GM12878 (cell line): ENCODE data around the gene MCUB. TPM values are rescaled to one million over a fixed set of nuclear protein-coding genes. Genes with fewer than 3 reads are reported as not detected.

Source experiments
- ATAC-seq: fragments of 200-7000 bp; cut with Tn5 transposase; 3 replicates; pipeline ENCODE4 v1.9.1; 2020; ENCODE audit warnings: mild to moderate bottlenecking, moderate library complexity
- BruUV-seq: library from RNA; stranded (reverse); fragments of 400-500 nt; replicated peaks from 2 replicates; lab custom pipeline; 2021; lab: Mats Ljungman, UMichigan
- CTCF ChIA-PET: fragments of 300-600 bp; sonication (Branson Sonifier 250); formaldehyde crosslinking; extraction: SDS; loops from one replicate; lab custom pipeline; 2021; ENCODE audit warnings: inconsistent platforms; lab: Yijun Ruan, JAX
- POLR2A ChIA-PET: fragments of 350-600 bp; formaldehyde crosslinking; extraction: SDS; loops from one replicate; lab custom pipeline; 2021; ENCODE audit warnings: inconsistent platforms; lab: Charles Lee
- RAD21 ChIA-PET: fragments of 300-600 bp; sonication (Branson Sonifier 250); formaldehyde crosslinking; loops from one replicate; lab custom pipeline; 2023; ENCODE audit warnings: antibody characterized with exemption; ENCODE audit not compliant: unreplicated experiment; lab: Charles Lee
- SMC1A ChIA-PET: fragments of 300-600 bp; sonication (Branson Sonifier 250); formaldehyde crosslinking; loops from one replicate; lab custom pipeline; 2023; ENCODE audit not compliant: unreplicated experiment, uncharacterized antibody; lab: Charles Lee
- DNase-seq: peaks from one replicate; pipeline ENCODE4 v3.0.0-alpha.2; 2011; ENCODE audit warnings: low read depth, low spot score
- FAIRE-seq: peaks from 3 replicates; lab custom pipeline; 2011; peaks lifted over from hg19 to GRCh38; lab: Jason Lieb, UNC
- H2AFZ ChIP-seq: 2 replicates; pipeline ENCODE4 v1.6.0; 2011; ENCODE audit warnings: low read depth, low read length, control low read depth; ENCODE audit not compliant: control insufficient read depth
- H3K27ac ChIP-seq: 2 replicates; pipeline ENCODE4 v1.5.1; 2011; ENCODE audit warnings: control low read depth; ENCODE audit not compliant: control insufficient read depth, insufficient read depth
- H3K27me3 ChIP-seq, 2 experiments: replicated peaks in 1 of 2; 2 replicates each; pipeline versions ENCODE4 v1.6.0 to v1.6.1; 2011; ENCODE audit warnings: low read length in 1 of 2; ENCODE audit not compliant: control insufficient read depth in 2 of 2, insufficient read depth in 2 of 2
- H3K36me3 ChIP-seq, 2 experiments: 2 replicates each; pipeline ENCODE4 v1.5.1; 2011; ENCODE audit warnings: low read length in 1 of 2; ENCODE audit not compliant: control insufficient read depth in 2 of 2, insufficient read depth in 2 of 2
- H3K4me1 ChIP-seq: 2 replicates; pipeline ENCODE4 v1.6.1; 2011; ENCODE audit warnings: mild to moderate bottlenecking, low read length, moderate library complexity, mixed read lengths; ENCODE audit not compliant: control insufficient read depth, insufficient read depth
- H3K4me2 ChIP-seq: 2 replicates; pipeline ENCODE4 v1.6.0; 2011; ENCODE audit warnings: control low read depth; ENCODE audit not compliant: control insufficient read depth, insufficient read depth
- H3K4me3 ChIP-seq: fragments of 200-600 bp; sonication (generic); 2 replicates; pipeline ENCODE4 v1.5.1; 2016
- H3K79me2 ChIP-seq: 2 replicates; pipeline ENCODE4 v1.6.0; 2011; ENCODE audit warnings: low read length; ENCODE audit not compliant: control insufficient read depth, insufficient read depth
- H3K9ac ChIP-seq: 2 replicates; pipeline ENCODE4 v1.8.0; 2011; ENCODE audit warnings: low read length, control low read depth, mixed read lengths; ENCODE audit not compliant: control insufficient read depth, insufficient read depth
- H3K9me3 ChIP-seq: replicated peaks from 3 replicates; pipeline ENCODE4 v1.5.1; 2011; ENCODE audit warnings: mild to moderate bottlenecking, low read length; ENCODE audit not compliant: control insufficient read depth, insufficient read depth
- H4K20me1 ChIP-seq: 2 replicates; pipeline ENCODE4 v1.6.0; 2011; ENCODE audit not compliant: control insufficient read depth, insufficient read depth
- ETV6 ChIP-seq, 2 experiments: fragments of 450-650 bp in 1 of 2; IDR thresholded peaks in 1 of 2; conservative IDR thresholded peaks in 1 of 2; 2 replicates each; pipeline ENCODE4 v1.6.1; 2014; ENCODE audit warnings: antibody characterized with exemption in 1 of 2, borderline replicate concordance in 1 of 2, low read depth in 1 of 2, mild to moderate bottlenecking in 1 of 2, moderate library complexity in 1 of 2
- GABPA ChIP-seq: IDR thresholded peaks from 2 replicates; pipeline ENCODE4 v1.6.1; 2014; ENCODE audit warnings: antibody characterized with exemption, low read depth, mild to moderate bottlenecking, inconsistent platforms
- IRF5 ChIP-seq: fragments of 450-650 bp; IDR thresholded peaks from 2 replicates; pipeline ENCODE4 v1.6.1; 2017; ENCODE audit warnings: borderline replicate concordance
- MEF2A ChIP-seq: IDR thresholded peaks from 2 replicates; pipeline ENCODE4 v1.6.1; 2011; ENCODE audit warnings: low read depth, mild to moderate bottlenecking, low read length, moderate library complexity; ENCODE audit not compliant: insufficient read depth
- POLR2AphosphoS2 ChIP-seq: IDR thresholded peaks from 2 replicates; pipeline ENCODE4 v1.6.1; 2011; ENCODE audit warnings: low read depth, mild to moderate bottlenecking, low read length, improper control_type of control experiment, moderate library complexity
- POU2F2 ChIP-seq: IDR thresholded peaks from 3 replicates; pipeline ENCODE4 v1.6.1; 2011; ENCODE audit warnings: low read depth, mild to moderate bottlenecking, low read length, borderline replicate concordance
- RAD51 ChIP-seq: fragments of 450-650 bp; IDR thresholded peaks from 2 replicates; pipeline ENCODE4 v1.6.1; 2016; ENCODE audit warnings: moderate library complexity, mild to moderate bottlenecking, inconsistent platforms
- ZBED1 ChIP-seq: IDR thresholded peaks from 2 replicates; pipeline ENCODE4 v1.6.1; 2016; ENCODE audit warnings: borderline replicate concordance
- ZNF217 ChIP-seq: fragments of 450-650 bp; IDR thresholded peaks from 2 replicates; pipeline ENCODE4 v1.6.1; 2017; ENCODE audit warnings: antibody characterized with exemption, mild to moderate bottlenecking
- ZNF274 ChIP-seq: IDR thresholded peaks from one replicate; pipeline ENCODE4 v1.8.0; 2011; ENCODE audit not compliant: insufficient read length, insufficient read depth
- WGBS: methylation state at CpG from one replicate; pipeline ENCODE4 v1.1.6; 2016; ENCODE audit warnings: low lambda C conversion rate; ENCODE audit not compliant: insufficient replicate concordance, insufficient coverage; ENCODE audit errors: missing lambda C conversion rate; 5-methylcytosine and 5-hydroxymethylcytosine counted together
- in situ Hi-C: fragments of 300-500 bp; cut with MboI; formaldehyde crosslinking; loops from 9 replicates; pipeline ENCODE4 v1.14.3; 2018; ENCODE audit warnings: mixed read lengths
- intact Hi-C: fragments of 100-400 bp; cut with micrococcal nuclease; formaldehyde crosslinking; loops from one replicate; pipeline ENCODE4 v1.14.2; 2022; ENCODE audit not compliant: unreplicated experiment
- polyA plus RNA-seq, 11 experiments: library from polyadenylated mRNA; depleted of rRNA in 4 of 11; unstranded in 6 of 11; stranded (reverse) in 5 of 11; fragments of >200 nt; fragmentation: Nextera tagmentation in 4 of 11; fragmentation: Illumina TruSeq in 1 of 11; extraction: Ambion mirVana in 4 of 11; extraction: Trizol in 1 of 11; gene quantifications; 1 replicate in 1 of 11; 2 replicates in 10 of 11; pipeline versions ENCODE4 v1.2.1 to v1.2.3, GENCODE V29; 2011 to 2016; ENCODE audit warnings: inconsistent platforms in 2 of 11, missing spikeins in 2 of 11, low read depth in 1 of 11
- total RNA-seq, 4 experiments: library from RNA; depleted of rRNA in 3 of 4; stranded (reverse); fragments of >200 nt in 3 of 4; fragmentation: Illumina TruSeq in 1 of 4; extraction: Trizol in 1 of 4; gene quantifications; 2 replicates each; pipeline versions ENCODE4 v1.2.1 to v1.2.3, GENCODE V29; 2013 to 2021
- TF ChIP-seq, protein P1 (sequence below): fragments of 450-650 bp; IDR thresholded peaks from 2 replicates; pipeline ENCODE4 v1.6.1; 2017; ENCODE audit warnings: low read depth, mild to moderate bottlenecking, moderate library complexity
- TF ChIP-seq, protein P2 (sequence below): IDR thresholded peaks from 2 replicates; pipeline ENCODE4 v1.6.1; 2012; ENCODE audit warnings: mild to moderate bottlenecking, low read depth, low read length
- TF ChIP-seq, protein P3 (sequence below): fragments of 450-650 bp; IDR thresholded peaks from 2 replicates; pipeline ENCODE4 v1.6.1; 2018; ENCODE audit warnings: mild to moderate bottlenecking, low read depth, moderate library complexity; ENCODE audit not compliant: partially characterized antibody

The MCUB gene
- total and polyA plus RNA-seq, 10 of the 15 experiments (the other 5 are each of a cell fraction or from before 2014, with no cell fraction given) = 4.7 to 63.7 (median 39.4) TPM

DNA sequence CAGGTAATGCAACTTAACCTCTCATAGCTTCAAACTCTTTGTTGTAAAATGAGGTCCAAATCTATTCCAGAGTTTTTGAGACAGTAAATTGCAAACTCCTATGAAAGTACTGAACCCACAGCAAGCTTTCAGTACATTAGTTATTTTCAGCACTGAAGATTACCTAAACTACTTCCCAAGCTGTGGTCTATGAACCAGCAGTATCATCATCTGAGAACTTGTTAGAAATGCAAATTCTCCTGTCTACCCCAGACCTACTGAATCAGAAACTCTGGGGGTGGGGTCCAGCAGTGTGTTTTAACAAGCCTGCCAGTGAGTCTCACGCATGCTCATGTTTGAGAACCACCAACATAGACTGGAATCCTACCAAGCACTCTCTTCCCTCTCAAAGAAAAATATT, 148.9 kb downstream of the MCUB start (continued):
- TF ChIP-seq, protein P1, sequence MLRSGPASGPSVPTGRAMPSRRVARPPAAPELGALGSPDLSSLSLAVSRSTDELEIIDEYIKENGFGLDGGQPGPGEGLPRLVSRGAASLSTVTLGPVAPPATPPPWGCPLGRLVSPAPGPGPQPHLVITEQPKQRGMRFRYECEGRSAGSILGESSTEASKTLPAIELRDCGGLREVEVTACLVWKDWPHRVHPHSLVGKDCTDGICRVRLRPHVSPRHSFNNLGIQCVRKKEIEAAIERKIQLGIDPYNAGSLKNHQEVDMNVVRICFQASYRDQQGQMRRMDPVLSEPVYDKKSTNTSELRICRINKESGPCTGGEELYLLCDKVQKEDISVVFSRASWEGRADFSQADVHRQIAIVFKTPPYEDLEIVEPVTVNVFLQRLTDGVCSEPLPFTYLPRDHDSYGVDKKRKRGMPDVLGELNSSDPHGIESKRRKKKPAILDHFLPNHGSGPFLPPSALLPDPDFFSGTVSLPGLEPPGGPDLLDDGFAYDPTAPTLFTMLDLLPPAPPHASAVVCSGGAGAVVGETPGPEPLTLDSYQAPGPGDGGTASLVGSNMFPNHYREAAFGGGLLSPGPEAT = no peak
- TF ChIP-seq ZNF217 (no peak), GABPA (no peak), MEF2A (peak; percentile 75), ETV6 (conservative IDR thresholded peaks at IDR 0.05 in 1 of 2, IDR thresholded peaks at IDR 0.05 in 1 of 2; ENCODE audit: borderline replicate concordance in 1 of 2, low read depth in 1 of 2) (peak in 1 of 2 experiments; percentile 18; a peak in 1 of 4 replicates), POU2F2 (peak; percentile 74; the same call in 1 of the 3 replicates), POLR2AphosphoS2 (no peak)

DNA sequence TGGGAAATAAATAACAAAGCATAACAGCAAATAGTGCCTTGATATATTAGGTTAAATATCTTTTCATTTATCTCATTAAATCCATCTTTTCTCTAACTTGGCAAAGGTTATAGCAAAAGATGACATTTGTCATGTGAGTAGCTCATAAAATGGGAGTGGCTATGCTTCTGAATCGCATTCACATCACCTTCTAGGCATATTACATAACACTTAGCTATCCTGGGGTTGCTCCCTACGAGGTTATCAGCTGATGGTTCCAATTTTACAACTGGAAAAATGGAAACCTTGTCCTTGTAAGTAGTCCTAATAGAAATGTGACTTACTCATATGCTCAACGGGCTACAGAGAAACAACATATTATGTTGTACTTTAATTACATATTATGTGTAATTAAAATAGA, 153.5 kb downstream of the MCUB start:
- H3K27ac ChIP-seq = no peak overlapping the region
- H4K20me1 ChIP-seq = no peaks in the 10 kb centered on the region
- no peak overlapping the region for H3K4me2 ChIP-seq
- ATAC-seq = no peak
- SMC1A ChIA-PET = interaction anchor here (1.5 kb wide), 1 partner anchor 9 kb away, joined by 3 read pairs; no protein-coding TSS in a partner anchor
- H2AFZ ChIP-seq = no peak overlapping the region
- in situ Hi-C loops = no loop called here
- no peak for FAIRE-seq
- no peaks in the 10 kb centered on the region for H3K9me3 ChIP-seq
- DNase-seq = no peak
- no peak overlapping the region for H3K9ac ChIP-seq
- no peak for TF ChIP-seq ZNF274
- TF ChIP-seq RAD51 = no peak
- TF ChIP-seq, protein P2, sequence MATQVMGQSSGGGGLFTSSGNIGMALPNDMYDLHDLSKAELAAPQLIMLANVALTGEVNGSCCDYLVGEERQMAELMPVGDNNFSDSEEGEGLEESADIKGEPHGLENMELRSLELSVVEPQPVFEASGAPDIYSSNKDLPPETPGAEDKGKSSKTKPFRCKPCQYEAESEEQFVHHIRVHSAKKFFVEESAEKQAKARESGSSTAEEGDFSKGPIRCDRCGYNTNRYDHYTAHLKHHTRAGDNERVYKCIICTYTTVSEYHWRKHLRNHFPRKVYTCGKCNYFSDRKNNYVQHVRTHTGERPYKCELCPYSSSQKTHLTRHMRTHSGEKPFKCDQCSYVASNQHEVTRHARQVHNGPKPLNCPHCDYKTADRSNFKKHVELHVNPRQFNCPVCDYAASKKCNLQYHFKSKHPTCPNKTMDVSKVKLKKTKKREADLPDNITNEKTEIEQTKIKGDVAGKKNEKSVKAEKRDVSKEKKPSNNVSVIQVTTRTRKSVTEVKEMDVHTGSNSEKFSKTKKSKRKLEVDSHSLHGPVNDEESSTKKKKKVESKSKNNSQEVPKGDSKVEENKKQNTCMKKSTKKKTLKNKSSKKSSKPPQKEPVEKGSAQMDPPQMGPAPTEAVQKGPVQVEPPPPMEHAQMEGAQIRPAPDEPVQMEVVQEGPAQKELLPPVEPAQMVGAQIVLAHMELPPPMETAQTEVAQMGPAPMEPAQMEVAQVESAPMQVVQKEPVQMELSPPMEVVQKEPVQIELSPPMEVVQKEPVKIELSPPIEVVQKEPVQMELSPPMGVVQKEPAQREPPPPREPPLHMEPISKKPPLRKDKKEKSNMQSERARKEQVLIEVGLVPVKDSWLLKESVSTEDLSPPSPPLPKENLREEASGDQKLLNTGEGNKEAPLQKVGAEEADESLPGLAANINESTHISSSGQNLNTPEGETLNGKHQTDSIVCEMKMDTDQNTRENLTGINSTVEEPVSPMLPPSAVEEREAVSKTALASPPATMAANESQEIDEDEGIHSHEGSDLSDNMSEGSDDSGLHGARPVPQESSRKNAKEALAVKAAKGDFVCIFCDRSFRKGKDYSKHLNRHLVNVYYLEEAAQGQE = no peak
- TF ChIP-seq, protein P3, sequence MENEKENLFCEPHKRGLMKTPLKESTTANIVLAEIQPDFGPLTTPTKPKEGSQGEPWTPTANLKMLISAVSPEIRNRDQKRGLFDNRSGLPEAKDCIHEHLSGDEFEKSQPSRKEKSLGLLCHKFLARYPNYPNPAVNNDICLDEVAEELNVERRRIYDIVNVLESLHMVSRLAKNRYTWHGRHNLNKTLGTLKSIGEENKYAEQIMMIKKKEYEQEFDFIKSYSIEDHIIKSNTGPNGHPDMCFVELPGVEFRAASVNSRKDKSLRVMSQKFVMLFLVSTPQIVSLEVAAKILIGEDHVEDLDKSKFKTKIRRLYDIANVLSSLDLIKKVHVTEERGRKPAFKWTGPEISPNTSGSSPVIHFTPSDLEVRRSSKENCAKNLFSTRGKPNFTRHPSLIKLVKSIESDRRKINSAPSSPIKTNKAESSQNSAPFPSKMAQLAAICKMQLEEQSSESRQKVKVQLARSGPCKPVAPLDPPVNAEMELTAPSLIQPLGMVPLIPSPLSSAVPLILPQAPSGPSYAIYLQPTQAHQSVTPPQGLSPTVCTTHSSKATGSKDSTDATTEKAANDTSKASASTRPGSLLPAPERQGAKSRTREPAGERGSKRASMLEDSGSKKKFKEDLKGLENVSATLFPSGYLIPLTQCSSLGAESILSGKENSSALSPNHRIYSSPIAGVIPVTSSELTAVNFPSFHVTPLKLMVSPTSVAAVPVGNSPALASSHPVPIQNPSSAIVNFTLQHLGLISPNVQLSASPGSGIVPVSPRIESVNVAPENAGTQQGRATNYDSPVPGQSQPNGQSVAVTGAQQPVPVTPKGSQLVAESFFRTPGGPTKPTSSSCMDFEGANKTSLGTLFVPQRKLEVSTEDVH = no peak
- TF ChIP-seq ZBED1 = no peak
- TF ChIP-seq IRF5 = no peak
- BruUV-seq = no TSS peak
- no peak overlapping the region for H3K4me3 ChIP-seq
- no peaks in the 10 kb centered on the region for H3K79me2 ChIP-seq
- POLR2A ChIA-PET = interaction anchor here (0.5 kb wide), 1 partner anchor 235 kb away, joined by 3 read pairs; no protein-coding TSS in a partner anchor
- H3K36me3 ChIP-seq = peaks cover 0 to 8% of the 10 kb centered on the region in 2 experiments; a peak in 1 of 4 replicates
- RAD21 ChIA-PET = no interaction called here
- intact Hi-C loops = no loop called here
- no peaks in the 10 kb centered on the region for H3K27me3 ChIP-seq
- peaks cover under 1% of the 10 kb centered on the region; the same call in 1 of the 2 replicates for H3K4me1 ChIP-seq
- CTCF ChIA-PET = no interaction called here
- WGBS = 74% methylated on average over 3 of the region's 3 CpGs
